GM21367 (cell line): ENCODE data around the gene KCNQ1.
A peak's percentile ranks its signal among the peaks of the same experiment; 100 is the strongest.

Experiments
- ATAC-seq: cut with Tn5 transposase; IDR thresholded peaks from one replicate; pipeline ENCODE4 v1.9.1; 2021; ENCODE audit not compliant: unreplicated experiment

KCNQ1 gene, protein sequence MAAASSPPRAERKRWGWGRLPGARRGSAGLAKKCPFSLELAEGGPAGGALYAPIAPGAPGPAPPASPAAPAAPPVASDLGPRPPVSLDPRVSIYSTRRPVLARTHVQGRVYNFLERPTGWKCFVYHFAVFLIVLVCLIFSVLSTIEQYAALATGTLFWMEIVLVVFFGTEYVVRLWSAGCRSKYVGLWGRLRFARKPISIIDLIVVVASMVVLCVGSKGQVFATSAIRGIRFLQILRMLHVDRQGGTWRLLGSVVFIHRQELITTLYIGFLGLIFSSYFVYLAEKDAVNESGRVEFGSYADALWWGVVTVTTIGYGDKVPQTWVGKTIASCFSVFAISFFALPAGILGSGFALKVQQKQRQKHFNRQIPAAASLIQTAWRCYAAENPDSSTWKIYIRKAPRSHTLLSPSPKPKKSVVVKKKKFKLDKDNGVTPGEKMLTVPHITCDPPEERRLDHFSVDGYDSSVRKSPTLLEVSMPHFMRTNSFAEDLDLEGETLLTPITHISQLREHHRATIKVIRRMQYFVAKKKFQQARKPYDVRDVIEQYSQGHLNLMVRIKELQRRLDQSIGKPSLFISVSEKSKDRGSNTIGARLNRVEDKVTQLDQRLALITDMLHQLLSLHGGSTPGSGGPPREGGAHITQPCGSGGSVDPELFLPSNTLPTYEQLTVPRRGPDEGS

DNA sequence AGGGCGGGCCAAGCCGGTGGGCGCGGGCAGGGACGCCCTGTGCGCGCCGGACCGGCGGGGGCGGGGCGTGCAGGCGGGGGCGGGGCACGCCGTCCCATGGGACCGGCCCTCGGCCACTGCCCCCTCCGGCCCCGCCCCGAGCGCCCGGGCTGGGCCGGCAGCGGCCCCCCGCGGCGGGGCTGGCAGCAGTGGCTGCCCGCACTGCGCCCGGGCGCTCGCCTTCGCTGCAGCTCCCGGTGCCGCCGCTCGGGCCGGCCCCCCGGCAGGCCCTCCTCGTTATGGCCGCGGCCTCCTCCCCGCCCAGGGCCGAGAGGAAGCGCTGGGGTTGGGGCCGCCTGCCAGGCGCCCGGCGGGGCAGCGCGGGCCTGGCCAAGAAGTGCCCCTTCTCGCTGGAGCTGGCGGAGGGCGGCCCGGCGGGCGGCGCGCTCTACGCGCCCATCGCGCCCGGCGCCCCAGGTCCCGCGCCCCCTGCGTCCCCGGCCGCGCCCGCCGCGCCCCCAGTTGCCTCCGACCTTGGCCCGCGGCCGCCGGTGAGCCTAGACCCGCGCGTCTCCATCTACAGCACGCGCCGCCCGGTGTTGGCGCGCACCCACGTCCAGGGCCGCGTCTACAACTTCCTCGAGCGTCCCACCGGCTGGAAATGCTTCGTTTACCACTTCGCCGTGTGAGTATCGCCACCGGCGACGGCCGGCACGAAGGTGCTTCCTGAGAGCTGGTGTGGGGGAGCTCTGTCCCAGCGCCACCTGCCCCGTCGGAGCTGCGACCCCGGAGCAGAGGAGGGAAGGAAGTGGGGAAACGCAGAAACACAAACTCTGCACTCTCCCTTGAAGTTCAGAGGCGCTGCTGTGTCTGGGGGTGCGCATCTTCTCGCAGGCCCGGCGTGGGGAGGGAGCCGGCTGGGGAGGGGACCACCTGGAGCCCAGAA is at the start of gene KCNQ1:
TSS of gene KCNQ1 (plus strand) at position 188 of the 925 bp plus-strand sequence. CDS start at position 279, 91 bp downstream.
- ATAC-seq: no peak

DNA sequence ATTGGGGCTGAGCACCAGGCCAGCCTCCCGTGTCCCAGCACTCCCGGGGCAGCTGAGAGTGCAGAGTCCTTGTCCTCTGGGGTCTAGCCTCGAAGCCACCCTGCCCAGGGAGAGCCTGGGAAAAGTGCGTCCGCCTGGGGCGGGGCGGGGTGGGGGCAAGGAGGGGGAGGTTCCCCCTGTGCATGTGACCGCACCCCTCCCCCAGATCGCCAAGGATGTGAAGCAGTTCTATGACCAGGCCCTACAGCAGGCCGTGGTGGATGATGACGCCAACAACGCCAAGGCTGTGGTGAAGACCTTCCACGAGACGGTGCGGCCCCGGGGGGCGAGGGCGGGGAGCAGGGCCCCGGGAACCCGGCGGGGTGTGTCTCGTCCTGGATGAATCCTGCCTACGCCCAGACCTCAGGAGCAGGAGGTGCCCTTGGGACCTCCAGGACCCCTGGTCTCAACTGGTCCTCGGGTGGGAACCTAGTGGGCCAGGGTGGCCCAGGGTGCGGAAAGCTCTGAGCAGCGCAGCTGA is 49.5 kb upstream of the KCNQ1 start:
- no peak for ATAC-seq

DNA sequence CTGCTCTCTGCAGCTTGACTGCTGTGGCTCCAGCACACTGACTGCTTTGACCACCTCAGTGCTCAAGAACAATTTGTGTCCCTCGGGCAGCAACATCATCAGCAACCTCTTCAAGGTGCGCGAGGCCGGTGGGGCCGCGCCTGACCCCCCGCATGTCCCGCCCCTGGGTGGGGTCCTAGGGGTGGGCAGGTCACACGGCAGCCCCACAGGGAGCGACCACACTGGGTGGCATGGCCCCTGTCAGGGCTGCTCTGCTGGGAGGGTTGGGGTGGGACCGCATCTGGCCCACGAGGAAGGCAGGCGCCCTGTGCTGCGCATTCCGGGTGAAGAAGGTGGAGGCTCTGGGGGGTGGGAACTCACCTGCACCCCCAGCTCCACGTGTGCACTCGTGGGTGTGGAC is 49.0 kb upstream of the KCNQ1 start:
- ATAC-seq: no peak

DNA sequence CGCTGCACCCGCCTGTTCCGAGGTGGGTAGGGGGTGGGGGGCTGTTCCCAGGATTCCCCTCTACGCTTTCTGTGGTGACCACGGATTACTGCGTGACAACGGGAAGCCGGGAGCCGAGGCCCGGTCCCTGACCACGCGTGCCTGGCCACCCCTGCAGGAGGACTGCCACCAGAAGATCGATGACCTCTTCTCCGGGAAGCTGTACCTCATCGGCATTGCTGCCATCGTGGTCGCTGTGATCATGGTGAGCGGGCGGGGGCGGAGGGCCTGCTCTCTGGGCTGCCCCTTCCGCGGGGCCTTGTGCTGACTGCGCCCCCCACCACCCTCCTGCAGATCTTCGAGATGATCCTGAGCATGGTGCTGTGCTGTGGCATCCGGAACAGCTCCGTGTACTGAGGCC is 48.3 kb upstream of the KCNQ1 start:
- ATAC-seq: no peak

DNA sequence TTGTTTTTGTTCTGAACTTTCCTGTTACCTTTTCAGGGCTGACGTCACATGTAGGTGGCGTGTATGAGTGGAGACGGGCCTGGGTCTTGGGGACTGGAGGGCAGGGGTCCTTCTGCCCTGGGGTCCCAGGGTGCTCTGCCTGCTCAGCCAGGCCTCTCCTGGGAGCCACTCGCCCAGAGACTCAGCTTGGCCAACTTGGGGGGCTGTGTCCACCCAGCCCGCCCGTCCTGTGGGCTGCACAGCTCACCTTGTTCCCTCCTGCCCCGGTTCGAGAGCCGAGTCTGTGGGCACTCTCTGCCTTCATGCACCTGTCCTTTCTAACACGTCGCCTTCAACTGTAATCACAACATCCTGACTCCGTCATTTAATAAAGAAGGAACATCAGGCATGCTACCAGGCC is 47.8 kb upstream of the KCNQ1 start:
- ATAC-seq: no peak

DNA sequence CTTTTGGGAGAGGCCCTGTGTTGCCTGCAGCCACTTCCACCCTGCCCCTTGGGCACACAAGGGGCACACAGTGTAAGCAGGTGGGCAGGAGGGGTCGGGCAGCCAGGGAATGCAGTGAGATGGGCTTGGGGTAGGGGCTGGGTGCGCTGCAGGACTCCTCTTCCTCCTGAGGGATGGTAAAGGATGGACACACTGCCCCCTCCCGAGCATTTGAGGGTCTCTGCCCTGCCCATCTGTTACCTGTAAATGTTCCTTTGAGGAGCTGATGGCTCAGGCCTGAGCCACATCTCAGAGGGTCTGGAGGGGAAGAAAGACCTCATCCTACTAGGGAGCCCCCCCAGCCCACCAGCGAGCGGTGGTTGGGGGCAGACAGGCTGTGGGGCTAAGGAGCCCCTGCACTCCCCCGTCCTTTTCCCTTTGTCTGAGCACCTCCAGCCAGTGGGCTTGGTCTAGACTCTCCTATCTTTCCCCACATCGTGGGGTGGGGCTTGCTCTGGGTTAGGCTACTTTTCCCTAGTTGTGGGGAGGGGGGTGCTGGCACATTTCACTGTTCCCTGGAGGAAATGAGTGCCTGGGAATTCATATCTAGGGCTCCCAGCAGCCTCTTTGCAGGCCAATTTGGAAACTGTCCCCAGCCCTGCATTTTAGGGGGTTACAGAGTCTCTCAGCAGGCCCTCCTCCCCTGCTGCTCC is 46.0 kb upstream of the KCNQ1 start:
- no peak for ATAC-seq

DNA sequence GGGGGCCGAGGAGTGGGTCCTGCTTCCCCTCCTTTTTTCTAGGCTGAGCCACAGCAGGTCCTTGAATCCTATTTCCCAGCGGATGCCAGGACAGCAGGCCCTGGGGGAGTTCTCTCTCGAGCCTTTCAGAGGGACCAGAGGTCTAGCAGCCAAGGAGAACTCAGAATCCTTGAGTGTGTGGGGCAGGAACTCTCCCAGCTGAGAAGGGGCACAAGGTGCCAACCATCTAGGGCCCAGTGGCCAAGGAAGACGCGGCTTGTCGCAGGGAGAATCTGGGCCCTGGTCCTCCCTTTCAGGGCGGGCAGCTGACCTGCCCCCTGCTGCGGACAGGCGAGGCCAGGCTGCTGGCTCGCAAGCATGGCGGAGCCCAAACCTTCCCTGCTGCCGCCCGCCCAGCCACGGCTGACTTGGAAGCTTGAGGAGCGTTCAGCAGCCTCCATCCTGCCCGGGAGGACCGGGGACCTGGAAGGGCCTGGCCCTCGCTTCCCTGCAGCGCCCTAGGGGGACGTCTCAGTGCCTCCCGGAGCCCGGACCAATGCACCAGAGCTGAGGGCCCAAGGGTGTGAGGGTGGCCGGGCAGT is 45.2 kb upstream of the KCNQ1 start:
- ATAC-seq: peak; percentile 1

DNA sequence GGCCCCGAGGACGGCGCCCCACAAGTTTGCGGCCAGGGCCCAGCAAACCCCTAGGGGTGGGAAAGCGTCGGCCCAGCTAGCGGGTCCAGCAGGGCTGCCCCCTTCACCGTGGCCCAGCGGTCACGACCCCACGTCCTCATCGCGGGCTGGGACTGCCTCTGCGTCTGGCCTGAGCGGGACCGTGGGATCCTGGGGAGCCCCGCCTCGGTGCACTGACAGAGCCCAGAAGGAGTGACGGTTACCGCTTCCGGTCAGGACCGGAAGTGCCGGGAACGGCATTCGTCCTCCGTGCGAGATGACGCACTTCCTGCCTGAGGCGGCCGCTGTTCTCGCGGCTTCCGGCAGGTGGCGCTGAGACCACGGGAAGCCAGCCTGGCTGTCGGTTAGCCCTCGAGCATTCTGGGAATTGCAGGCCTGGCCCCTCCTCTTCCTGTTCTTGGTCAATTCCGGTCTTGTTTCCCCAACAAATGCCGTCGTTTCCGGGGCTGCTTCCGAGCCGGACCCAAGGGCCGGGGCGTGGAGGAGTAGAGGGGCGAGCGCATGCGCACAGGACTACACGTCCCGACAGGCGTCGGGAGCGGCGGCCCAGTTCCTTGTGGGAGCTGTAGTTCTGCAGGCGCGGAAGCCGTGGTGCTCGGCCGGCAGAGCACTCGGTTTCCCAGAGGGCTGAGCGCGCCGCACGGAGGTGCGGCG is 44.6 kb upstream of the KCNQ1 start, which contains the start of gene TSSC4:
TSS of gene TSSC4 (plus strand) at position 682 of the 693 bp plus-strand sequence. CDS start 1,884 bp downstream, outside the sequence.
- peak; percentile 72 for ATAC-seq

DNA sequence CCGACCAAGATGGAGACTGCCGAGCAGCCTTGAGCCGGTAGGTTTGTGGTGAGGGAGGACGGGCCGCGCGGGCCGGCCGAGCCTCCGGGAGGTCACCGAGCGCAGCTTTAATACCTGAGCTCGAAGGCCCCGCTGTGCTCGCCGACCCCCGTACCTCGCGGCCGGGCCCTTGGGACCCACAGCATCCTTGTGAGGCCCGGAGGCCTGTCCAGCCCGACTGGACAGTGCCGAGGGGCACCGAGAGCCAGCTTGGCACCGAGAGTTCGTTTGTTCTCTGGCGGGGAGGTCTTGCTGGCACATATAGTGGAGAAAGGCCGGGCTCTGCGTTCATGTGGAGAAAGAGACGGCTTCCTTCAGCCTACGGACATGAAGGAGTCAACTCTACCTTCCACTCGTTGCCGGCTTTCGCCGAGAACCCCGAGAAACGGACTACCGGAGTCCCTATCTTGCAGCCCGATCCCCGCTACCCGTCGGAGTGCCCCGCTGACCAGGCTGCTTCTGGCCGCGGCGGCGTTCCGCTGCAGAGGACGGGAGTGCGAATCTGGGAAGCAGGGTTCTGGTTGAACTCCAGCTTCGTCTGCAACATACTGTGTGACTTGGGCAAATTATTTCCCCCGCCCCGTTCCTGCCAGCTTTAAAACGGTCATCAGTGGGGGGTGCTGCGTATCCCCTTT is 43.9 kb upstream of the KCNQ1 start:
- no peak for ATAC-seq

DNA sequence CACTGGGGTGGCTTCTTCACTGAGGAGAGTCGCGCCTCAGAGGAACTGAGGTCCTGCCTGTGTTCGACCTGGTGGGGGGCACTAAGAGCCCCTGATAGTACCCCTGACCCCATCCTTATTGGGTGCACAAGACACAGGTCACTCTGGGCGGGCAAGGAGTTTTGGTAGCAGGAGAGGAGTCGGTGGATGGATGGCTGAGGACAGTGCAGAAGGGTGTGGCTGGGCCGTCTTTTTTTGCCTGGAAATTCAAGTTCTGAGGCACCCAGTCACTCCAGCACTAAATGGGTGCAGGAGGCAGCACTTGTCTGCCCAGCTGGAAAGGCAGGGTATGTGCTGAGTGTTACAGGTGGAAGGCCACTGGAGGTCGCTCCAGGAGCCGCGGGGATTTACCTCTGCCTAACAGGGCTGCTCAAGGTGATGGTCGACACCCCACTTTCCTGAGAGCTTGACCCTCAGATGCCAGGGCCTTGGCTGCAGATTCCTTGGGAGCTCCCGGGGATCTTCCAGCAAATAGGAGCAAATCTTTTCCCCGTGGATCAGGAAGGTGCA is 43.3 kb upstream of the KCNQ1 start:
- no peak for ATAC-seq

DNA sequence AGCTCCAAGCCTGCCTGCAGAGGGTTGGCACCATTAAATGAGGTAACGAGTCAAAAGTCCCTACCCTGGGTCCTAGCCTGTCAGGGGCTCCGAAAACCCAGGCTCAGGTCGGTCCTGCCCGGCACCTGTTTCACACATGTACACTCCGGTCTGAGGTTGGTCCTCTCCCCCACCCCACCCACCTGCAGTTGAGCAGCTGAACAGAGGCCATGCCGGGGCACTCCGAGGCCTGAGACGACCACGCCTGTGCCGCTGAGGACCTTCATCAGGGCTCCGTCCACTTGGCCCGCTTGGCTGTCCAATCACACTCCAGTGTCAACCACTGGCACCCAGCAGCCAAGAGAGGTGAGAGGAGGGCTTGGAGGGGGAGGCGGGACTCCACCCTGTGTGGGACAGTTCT is 42.7 kb upstream of the KCNQ1 start:
- no peak for ATAC-seq

DNA sequence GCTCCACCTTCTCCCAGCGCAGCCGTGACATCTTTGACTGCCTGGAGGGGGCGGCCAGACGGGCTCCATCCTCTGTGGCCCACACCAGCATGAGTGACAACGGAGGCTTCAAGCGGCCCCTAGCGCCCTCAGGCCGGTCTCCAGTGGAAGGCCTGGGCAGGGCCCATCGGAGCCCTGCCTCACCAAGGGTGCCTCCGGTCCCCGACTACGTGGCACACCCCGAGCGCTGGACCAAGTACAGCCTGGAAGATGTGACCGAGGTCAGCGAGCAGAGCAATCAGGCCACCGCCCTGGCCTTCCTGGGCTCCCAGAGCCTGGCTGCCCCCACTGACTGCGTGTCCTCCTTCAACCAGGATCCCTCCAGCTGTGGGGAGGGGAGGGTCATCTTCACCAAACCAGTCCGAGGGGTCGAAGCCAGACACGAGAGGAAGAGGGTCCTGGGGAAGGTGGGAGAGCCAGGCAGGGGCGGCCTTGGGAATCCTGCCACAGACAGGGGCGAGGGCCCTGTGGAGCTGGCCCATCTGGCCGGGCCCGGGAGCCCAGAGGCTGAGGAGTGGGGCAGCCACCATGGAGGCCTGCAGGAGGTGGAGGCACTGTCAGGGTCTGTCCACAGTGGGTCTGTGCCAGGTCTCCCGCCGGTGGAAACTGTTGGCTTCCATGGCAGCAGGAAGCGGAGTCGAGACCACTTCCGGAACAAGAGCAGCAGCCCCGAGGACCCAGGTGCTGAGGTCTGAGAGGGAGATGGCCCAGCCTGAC is 41.7 kb upstream of the KCNQ1 start:
- no peak for ATAC-seq

DNA sequence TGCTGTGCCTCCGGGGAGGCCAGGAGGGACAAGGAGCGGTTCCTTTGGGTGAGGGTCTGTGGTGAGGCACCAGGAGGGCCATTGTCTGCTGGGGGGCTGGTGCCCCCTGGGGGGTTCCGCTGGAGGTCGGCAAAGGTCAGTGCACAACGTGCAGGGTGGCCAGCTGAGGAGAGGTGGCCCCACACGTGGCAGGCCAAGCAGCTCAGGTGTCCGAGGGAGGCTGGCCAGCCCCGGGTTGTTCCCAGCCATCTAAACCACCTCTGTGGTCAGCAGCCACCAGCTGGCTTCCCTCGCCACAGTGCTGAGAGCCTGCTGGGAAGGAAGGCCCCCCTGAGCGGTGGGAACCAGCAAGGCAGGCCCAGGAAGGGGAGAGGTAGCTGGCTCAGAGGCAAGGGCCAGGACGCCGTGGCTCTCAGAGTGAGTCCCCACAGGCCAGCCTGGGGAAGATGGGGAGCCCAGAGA is 40.0 kb upstream of the KCNQ1 start:
- no peak for ATAC-seq

DNA sequence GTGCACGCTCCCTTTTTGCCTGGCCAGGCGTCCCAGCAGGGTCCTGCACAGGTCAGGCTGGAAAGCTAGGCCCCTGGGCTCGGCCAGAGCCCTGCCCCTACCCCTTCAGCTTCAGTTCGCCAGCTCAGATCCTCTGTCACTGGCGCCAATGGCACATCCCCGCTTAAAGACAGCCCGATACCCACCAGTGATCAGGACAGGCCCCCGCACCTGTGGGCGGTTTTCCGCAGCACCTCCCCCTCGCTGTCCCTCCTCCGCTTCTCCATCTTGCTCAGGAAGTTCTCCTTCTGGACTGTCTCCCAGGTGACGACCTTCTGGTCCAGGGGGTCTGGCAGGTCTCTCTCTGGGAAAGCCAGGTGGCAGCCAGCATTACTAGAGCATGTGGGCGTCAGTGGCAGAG is 38.4 kb upstream of the KCNQ1 start:
- ATAC-seq: no peak

DNA sequence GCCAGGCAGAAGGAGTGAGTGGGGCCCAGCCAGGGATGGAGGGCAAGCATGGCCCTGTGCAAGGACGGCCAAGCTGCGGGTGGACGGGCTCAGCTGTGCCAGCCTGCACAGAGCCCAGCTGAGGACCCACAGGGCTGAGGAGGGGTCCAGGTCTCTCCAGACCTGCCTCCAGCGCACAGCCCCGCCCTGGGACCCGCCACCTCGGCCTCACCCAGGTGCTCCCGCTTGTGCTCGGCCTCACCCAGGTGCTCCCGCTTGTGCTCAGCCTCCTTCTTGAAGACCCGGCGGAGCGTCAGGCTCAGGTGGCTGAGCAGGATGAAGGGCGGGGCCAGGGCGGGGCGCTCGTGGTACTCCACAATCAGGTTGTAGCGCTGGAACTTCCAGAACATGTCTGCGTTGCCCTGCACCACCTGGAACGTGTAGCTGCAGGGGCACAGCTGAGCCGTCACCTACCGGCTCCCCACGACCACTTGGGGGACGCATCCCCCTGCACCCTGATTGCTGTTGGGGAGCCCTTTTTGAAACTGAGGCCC is 37.9 kb upstream of the KCNQ1 start:
- no peak for ATAC-seq

DNA sequence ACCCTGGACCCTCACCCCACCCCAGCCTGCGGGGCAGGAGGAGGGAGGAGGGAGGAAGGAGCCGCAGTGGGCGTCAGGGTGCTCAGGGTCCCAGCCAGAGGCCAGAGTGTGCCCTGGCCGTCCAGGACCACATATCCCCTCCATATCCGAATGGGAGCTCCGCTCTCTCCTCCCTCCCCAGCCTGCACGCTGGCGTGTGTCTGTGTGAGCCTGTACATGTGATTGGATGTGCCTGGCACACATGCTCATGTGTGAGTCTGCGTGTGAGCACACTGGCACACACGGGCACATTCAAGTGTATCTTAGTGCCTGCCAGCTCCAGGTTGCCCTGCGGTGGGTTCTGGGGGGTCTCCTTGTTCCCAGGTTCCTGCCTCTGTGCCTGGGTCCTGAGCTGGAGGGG is 36.1 kb upstream of the KCNQ1 start:
- no peak for ATAC-seq

DNA sequence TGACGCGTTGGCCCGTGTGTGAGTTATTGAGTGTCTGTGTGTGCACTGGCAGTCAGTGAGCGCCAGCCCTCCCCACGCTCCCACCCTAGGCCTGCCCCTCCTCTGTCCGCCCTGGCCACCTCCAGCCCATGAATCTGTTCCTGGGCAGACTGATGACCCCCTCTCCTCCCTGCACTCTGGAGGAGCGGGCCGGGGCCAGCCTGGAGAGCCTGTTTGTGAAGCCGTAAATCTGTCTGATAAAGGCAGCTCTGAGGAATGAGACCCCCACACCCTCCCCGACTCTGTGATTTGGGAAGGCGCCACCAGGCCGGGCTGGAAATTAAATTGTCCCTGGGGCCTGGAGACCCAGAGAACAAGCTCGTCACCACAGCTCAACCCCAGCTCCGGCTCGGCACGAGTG is 35.7 kb upstream of the KCNQ1 start:
- ATAC-seq: no peak
